ENCODE measurements around the gene EML5.

EML5 gene

DNA sequence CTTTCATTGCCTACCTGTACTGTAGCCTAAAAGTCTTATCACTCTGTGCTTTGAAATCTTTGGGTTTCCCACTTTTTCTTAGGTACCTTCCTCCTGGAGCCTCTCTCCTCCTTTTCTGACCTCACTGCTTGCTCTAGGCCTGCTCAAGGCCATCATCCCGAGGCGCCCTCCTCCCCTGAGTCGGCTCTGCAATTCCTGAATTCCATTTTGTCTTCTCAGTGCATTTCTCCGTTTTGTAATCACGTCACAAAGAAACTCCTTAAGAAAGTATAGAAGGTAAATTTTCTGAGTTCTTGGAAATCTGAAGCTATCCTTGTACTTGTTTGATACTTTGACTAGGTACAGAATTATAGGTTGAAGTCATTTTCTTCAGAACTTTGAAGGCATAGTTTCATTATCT lies 204.7 kb downstream of the EML5 start:
- Histone ChIP-seq H3K4me3 (ENCODE audit: low read depth, low read length) (no peak overlapping the region), H3K27ac (ENCODE audit: extremely low read depth, low read depth, low read length) (no peak overlapping the region), H3K4me1 (ENCODE audit: control insufficient read depth, insufficient read depth, low read length) (no peaks in the 10 kb centered on the region), H3K36me3 (ENCODE audit: control insufficient read depth in 2 of 2, insufficient read depth in 1 of 2, low read length in 2 of 2) (peaks cover 67 to 87% of the 10 kb centered on the region in 2 experiments), H3K9me3 (ENCODE audit: control insufficient read depth, insufficient read depth, low read depth, low read length) (no peaks in the 10 kb centered on the region)
- POLR2A ChIA-PET, result no interaction called here
- no peak for TF ChIP-seq ZNF837 (tag by site-specific recombination; IDR thresholded peaks at IDR 0.05)
- TF ChIP-seq ZNF610 (tag by site-specific recombination; IDR thresholded peaks at IDR 0.05; ENCODE audit: borderline replicate concordance), result no peak
- no peak for TF ChIP-seq ZNF792 (tag by site-specific recombination; IDR thresholded peaks at IDR 0.05)
- TF ChIP-seq ZNF571 (tag by site-specific recombination; IDR thresholded peaks at IDR 0.05), result no peak
- TF ChIP-seq ZNF626 (tag by site-specific recombination; IDR thresholded peaks at IDR 0.05), result no peak
- TF ChIP-seq, protein P1, sequence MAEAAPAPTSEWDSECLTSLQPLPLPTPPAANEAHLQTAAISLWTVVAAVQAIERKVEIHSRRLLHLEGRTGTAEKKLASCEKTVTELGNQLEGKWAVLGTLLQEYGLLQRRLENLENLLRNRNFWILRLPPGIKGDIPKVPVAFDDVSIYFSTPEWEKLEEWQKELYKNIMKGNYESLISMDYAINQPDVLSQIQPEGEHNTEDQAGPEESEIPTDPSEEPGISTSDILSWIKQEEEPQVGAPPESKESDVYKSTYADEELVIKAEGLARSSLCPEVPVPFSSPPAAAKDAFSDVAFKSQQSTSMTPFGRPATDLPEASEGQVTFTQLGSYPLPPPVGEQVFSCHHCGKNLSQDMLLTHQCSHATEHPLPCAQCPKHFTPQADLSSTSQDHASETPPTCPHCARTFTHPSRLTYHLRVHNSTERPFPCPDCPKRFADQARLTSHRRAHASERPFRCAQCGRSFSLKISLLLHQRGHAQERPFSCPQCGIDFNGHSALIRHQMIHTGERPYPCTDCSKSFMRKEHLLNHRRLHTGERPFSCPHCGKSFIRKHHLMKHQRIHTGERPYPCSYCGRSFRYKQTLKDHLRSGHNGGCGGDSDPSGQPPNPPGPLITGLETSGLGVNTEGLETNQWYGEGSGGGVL (tag by site-specific recombination; IDR thresholded peaks at IDR 0.05), result no peak
- no peak for TF ChIP-seq BCL11A (tag by site-specific recombination; IDR thresholded peaks at IDR 0.05; ENCODE audit: low read depth)
- TF ChIP-seq ZFHX2 (tag by site-specific recombination; conservative IDR thresholded peaks at IDR 0.05), result no peak
- CTCF ChIA-PET, result no interaction called here

DNA sequence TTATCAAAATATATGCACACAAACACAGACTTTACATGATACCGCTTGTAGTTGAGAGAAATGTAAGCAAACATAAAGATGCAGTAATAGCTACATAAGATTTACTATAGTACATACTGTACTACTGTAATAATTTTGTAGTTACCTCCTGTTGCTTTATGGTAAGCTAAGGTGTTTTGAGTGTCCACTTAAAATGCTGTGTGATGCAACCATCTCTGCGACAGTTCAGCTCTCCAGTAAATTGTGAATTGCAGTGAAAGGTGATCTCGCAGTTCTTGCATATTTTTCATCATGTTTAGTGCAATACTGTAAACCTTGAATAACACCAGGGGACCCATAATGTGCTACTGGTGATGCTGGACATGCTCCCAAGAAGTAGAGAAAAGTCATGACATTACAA lies 208.3 kb downstream of the EML5 start:
- Histone ChIP-seq H3K27ac (ENCODE audit: extremely low read depth, low read depth, low read length) (no peak overlapping the region), H3K36me3 (ENCODE audit: control insufficient read depth in 2 of 2, insufficient read depth in 1 of 2, low read length in 2 of 2) (peaks cover 66 to 88% of the 10 kb centered on the region in 2 experiments), H3K9me3 (ENCODE audit: control insufficient read depth, insufficient read depth, low read depth, low read length) (no peaks in the 10 kb centered on the region), H3K4me1 (ENCODE audit: control insufficient read depth, insufficient read depth, low read length) (peaks cover 4% of the 10 kb centered on the region; the same call in 1 of the 2 replicates), H3K4me3 (ENCODE audit: low read depth, low read length) (no peak overlapping the region)
- ChIA-PET CTCF (no interaction called here), POLR2A (no interaction called here)
- TF ChIP-seq KLF10 (tag by site-specific recombination; IDR thresholded peaks at IDR 0.05) (no peak), ZBTB1 (tag by site-specific recombination; IDR thresholded peaks at IDR 0.05) (no peak), ZNF391 (tag by site-specific recombination; IDR thresholded peaks at IDR 0.05; ENCODE audit: borderline replicate concordance, low read depth) (no peak), ZNF24 (tag by site-specific recombination; IDR thresholded peaks at IDR 0.05) (no peak), GLIS1 (tag by site-specific recombination; IDR thresholded peaks at IDR 0.05) (no peak), ZNF202 (tag by site-specific recombination; IDR thresholded peaks at IDR 0.05; ENCODE audit: borderline replicate concordance) (no peak), OSR2 (tag by site-specific recombination; IDR thresholded peaks at IDR 0.05) (peak; percentile 52; the same call in 1 of the 2 replicates), MZF1 (tag by site-specific recombination; IDR thresholded peaks at IDR 0.05; ENCODE audit: borderline replicate concordance) (no peak), ZNF624 (tag by site-specific recombination; IDR thresholded peaks at IDR 0.05) (no peak), ZNF341 (tag by site-specific recombination; IDR thresholded peaks at IDR 0.05; ENCODE audit: low read depth) (no peak), HOXA7 (CRISPR knock-in tag; IDR thresholded peaks at IDR 0.05; ENCODE audit: borderline replicate concordance) (no peak), ZNF639 (tag by site-specific recombination; IDR thresholded peaks at IDR 0.05) (no peak), ZNF16 (tag by site-specific recombination; IDR thresholded peaks at IDR 0.05; ENCODE audit: low read depth) (no peak), GLIS2 (tag by site-specific recombination; IDR thresholded peaks at IDR 0.05) (no peak), ZNF670 (tag by site-specific recombination; IDR thresholded peaks at IDR 0.05; ENCODE audit: low read depth) (no peak), RBAK (tag by site-specific recombination; IDR thresholded peaks at IDR 0.05) (no peak), ZNF529 (tag by site-specific recombination; IDR thresholded peaks at IDR 0.05; ENCODE audit: insufficient replicate concordance) (no peak), MYNN (tag by site-specific recombination; IDR thresholded peaks at IDR 0.05; ENCODE audit: borderline replicate concordance) (no peak), ZNF2 (tag by site-specific recombination; IDR thresholded peaks at IDR 0.05) (no peak), ZNF350 (tag by site-specific recombination; IDR thresholded peaks at IDR 0.05) (no peak), ZBTB44 (tag by site-specific recombination; IDR thresholded peaks at IDR 0.05) (peak; percentile 85)
- TF ChIP-seq, protein P1 (tag by site-specific recombination; IDR thresholded peaks at IDR 0.05), result no peak

All from HEK293 (cell line).